IMR-90 (cell line): ENCODE data around the gene MPV17. TPM values are rescaled to one million over a fixed set of nuclear protein-coding genes. Genes with fewer than 3 reads are reported as not detected.

ENCODE experiments used
- ATAC-seq: fragments of 200-7000 bp; cut with Tn5 transposase; 2 replicates; pipeline ENCODE4 v1.9.1; 2020; ENCODE audit warnings: low read depth, mild to moderate bottlenecking, moderate library complexity
- BruUV-seq: library from RNA; stranded (reverse); fragments of 400-500 nt; replicated peaks from 2 replicates; lab custom pipeline; 2021; lab: Mats Ljungman, UMichigan
- CTCF ChIA-PET: fragments of 300-600 bp; formaldehyde crosslinking; extraction: SDS; loops from one replicate; lab custom pipeline; 2021; ENCODE audit warnings: antibody characterized with exemption; lab: Yijun Ruan, JAX
- POLR2A ChIA-PET: fragments of 300-600 bp; sonication (Branson Sonifier 250); formaldehyde crosslinking; loops from one replicate; lab custom pipeline; 2022; ENCODE audit warnings: antibody characterized with exemption; ENCODE audit not compliant: unreplicated experiment; lab: Charles Lee
- DNase-seq: peaks from one replicate; pipeline ENCODE4 v3.0.0; 2013
- H2AFZ ChIP-seq: replicated peaks from 2 replicates; pipeline ENCODE3; 2013; ENCODE audit warnings: low read length, mild to moderate bottlenecking; ENCODE audit not compliant: poor library complexity
- H2AK5ac ChIP-seq: 2 replicates; pipeline ENCODE4 v1.6.1; 2013; ENCODE audit warnings: low read depth, low read length, inconsistent platforms
- H2AK9ac ChIP-seq: replicated peaks from 2 replicates; pipeline ENCODE3; 2013; ENCODE audit warnings: mild to moderate bottlenecking, low read depth, low read length, moderate library complexity; ENCODE audit not compliant: poor library complexity
- H2BK120ac ChIP-seq: 2 replicates; pipeline ENCODE4 v1.6.1; 2013; ENCODE audit warnings: low read depth, low read length, inconsistent platforms
- H2BK15ac ChIP-seq: 3 replicates; pipeline ENCODE4 v1.6.1; 2013; ENCODE audit warnings: low read depth, low read length, inconsistent platforms
- H2BK20ac ChIP-seq: 2 replicates; pipeline ENCODE4 v1.6.1; 2013; ENCODE audit warnings: low read depth, mild to moderate bottlenecking, inconsistent platforms, low read length, moderate library complexity
- H2BK5ac ChIP-seq: 2 replicates; pipeline ENCODE4 v1.6.1; 2013; ENCODE audit warnings: mild to moderate bottlenecking, low read depth, low read length, inconsistent platforms; ENCODE audit not compliant: poor library complexity, severe bottlenecking
- H3K14ac ChIP-seq: replicated peaks from 2 replicates; pipeline ENCODE4 v1.6.1; 2013; ENCODE audit warnings: low read depth, low read length, inconsistent platforms
- H3K18ac ChIP-seq: 2 replicates; pipeline ENCODE4 v1.6.1; 2013; ENCODE audit warnings: low read depth, low read length, control low read depth
- H3K23ac ChIP-seq: 2 replicates; pipeline ENCODE4 v1.6.1; 2013; ENCODE audit warnings: low read depth, low read length, inconsistent platforms
- H3K27ac ChIP-seq: 2 replicates; pipeline ENCODE4 v1.5.1; 2013; ENCODE audit warnings: mild to moderate bottlenecking, control low read depth, low read length; ENCODE audit not compliant: insufficient read depth
- H3K27me3 ChIP-seq: 2 replicates; pipeline ENCODE4 v1.6.1; 2013; ENCODE audit warnings: low read length; ENCODE audit not compliant: control insufficient read depth, insufficient read depth
- H3K36me3 ChIP-seq: 2 replicates; pipeline ENCODE4 v1.6.1; 2013; ENCODE audit warnings: low read length, mixed read lengths; ENCODE audit not compliant: control insufficient read depth, insufficient read depth
- H3K4ac ChIP-seq: 2 replicates; pipeline ENCODE4 v1.6.1; 2013; ENCODE audit warnings: low read depth, low read length, inconsistent platforms
- H3K4me1 ChIP-seq: 2 replicates; pipeline ENCODE4 v1.6.1; 2013; ENCODE audit warnings: low read length, mixed read lengths; ENCODE audit not compliant: control insufficient read depth, insufficient read depth
- H3K4me2 ChIP-seq: 2 replicates; pipeline ENCODE4 v1.6.1; 2013; ENCODE audit warnings: low read depth, mild to moderate bottlenecking, control low read depth, low read length, moderate library complexity
- H3K4me3 ChIP-seq: 2 replicates; pipeline ENCODE4 v1.5.1; 2013; ENCODE audit warnings: low read depth, mild to moderate bottlenecking, control low read depth, low read length, moderate library complexity; ENCODE audit not compliant: insufficient read depth
- H3K56ac ChIP-seq: 2 replicates; pipeline ENCODE4 v1.6.1; 2013; ENCODE audit warnings: low read length, inconsistent platforms; ENCODE audit not compliant: insufficient read depth; ENCODE audit errors: extremely low read depth
- H3K79me1 ChIP-seq, 2 experiments: 2 replicates each; pipeline ENCODE4 v1.6.1; 2013; ENCODE audit warnings: low read length in 2 of 2, inconsistent platforms in 1 of 2, low read depth in 1 of 2
- H3K9ac ChIP-seq: 2 replicates; pipeline ENCODE4 v1.6.1; 2013; ENCODE audit warnings: low read depth, low read length, control low read depth
- H3K9me1 ChIP-seq: 2 replicates; pipeline ENCODE4 v1.6.1; 2013; ENCODE audit warnings: low read length, inconsistent platforms; ENCODE audit not compliant: insufficient read depth
- H3K9me3 ChIP-seq: 2 replicates; pipeline ENCODE4 v1.6.1; 2013; ENCODE audit warnings: low read length; ENCODE audit not compliant: control insufficient read depth, insufficient read depth
- H4K20me1 ChIP-seq: 2 replicates; pipeline ENCODE4 v1.6.1; 2013; ENCODE audit warnings: low read length, inconsistent platforms; ENCODE audit not compliant: insufficient read depth
- H4K5ac ChIP-seq: 2 replicates; pipeline ENCODE4 v1.6.1; 2013; ENCODE audit warnings: mild to moderate bottlenecking, low read depth, low read length, control low read depth
- H4K8ac ChIP-seq, 2 experiments: 2 replicates each; pipeline ENCODE4 v1.6.1; 2013; ENCODE audit warnings: low read depth in 2 of 2, low read length in 2 of 2, control low read depth in 1 of 2, inconsistent platforms in 1 of 2
- H4K91ac ChIP-seq: 2 replicates; pipeline ENCODE4 v1.6.1; 2013; ENCODE audit warnings: low read depth, low read length, inconsistent platforms; ENCODE audit not compliant: insufficient read depth
- BHLHE40 ChIP-seq: fragments of 150-350 bp; IDR thresholded peaks from 2 replicates; pipeline ENCODE4 v1.6.1; 2016; ENCODE audit warnings: mild to moderate bottlenecking, low read depth, low read length
- CEBPB ChIP-seq: IDR thresholded peaks from 2 replicates; pipeline ENCODE4 v1.6.1; 2012; ENCODE audit warnings: low read depth, low read length, improper control_type of control experiment
- FOS ChIP-seq: fragments of 150-350 bp; IDR thresholded peaks from 2 replicates; pipeline ENCODE4 v1.6.1; 2016; ENCODE audit warnings: low read depth, low read length
- MAFK ChIP-seq: IDR thresholded peaks from 2 replicates; pipeline ENCODE4 v1.6.1; 2012; ENCODE audit warnings: low read depth, low read length, improper control_type of control experiment
- MAZ ChIP-seq: IDR thresholded peaks from 2 replicates; pipeline ENCODE4 v1.6.1; 2012; ENCODE audit warnings: low read depth, mild to moderate bottlenecking, low read length, improper control_type of control experiment, moderate library complexity, borderline replicate concordance
- MXI1 ChIP-seq: IDR thresholded peaks from 2 replicates; pipeline ENCODE4 v1.6.1; 2012; ENCODE audit warnings: low read depth, mild to moderate bottlenecking, low read length, moderate library complexity, borderline replicate concordance
- NFE2L2 ChIP-seq: fragments of 150-350 bp; IDR thresholded peaks from 2 replicates; pipeline ENCODE4 v1.6.1; 2016; ENCODE audit warnings: low read depth, mild to moderate bottlenecking, low read length
- POLR2A ChIP-seq: IDR thresholded peaks from 2 replicates; pipeline ENCODE4 v1.6.1; 2012; ENCODE audit warnings: mild to moderate bottlenecking, low read depth, low read length
- RAD21 ChIP-seq: IDR thresholded peaks from 2 replicates; pipeline ENCODE4 v1.6.1; 2012; ENCODE audit warnings: low read length, improper control_type of control experiment
- RCOR1 ChIP-seq: IDR thresholded peaks from 2 replicates; pipeline ENCODE4 v1.6.1; 2012; ENCODE audit warnings: mild to moderate bottlenecking, low read length, improper control_type of control experiment; ENCODE audit not compliant: insufficient replicate concordance
- RFX5 ChIP-seq: IDR thresholded peaks from 2 replicates; pipeline ENCODE4 v1.8.0; 2012; ENCODE audit warnings: low read depth, mild to moderate bottlenecking, low read length, moderate library complexity
- SMC3 ChIP-seq: fragments of 150-350 bp; IDR thresholded peaks from 2 replicates; pipeline ENCODE4 v1.6.1; 2016; ENCODE audit warnings: low read depth, mild to moderate bottlenecking, antibody characterized with exemption, low read length, moderate library complexity
- WGBS, 2 experiments: methylation state at CpG; one replicate each; pipeline versions ENCODE4 v1.1.5 to v1.1.7; 2013; ENCODE audit warnings: missing lambda C conversion rate in 2 of 2; ENCODE audit not compliant: insufficient read length in 1 of 2; ENCODE audit errors: extremely low coverage in 2 of 2; 5-methylcytosine and 5-hydroxymethylcytosine counted together
- dilution Hi-C: fragments of 300-500 bp; cut with HindIII; formaldehyde crosslinking; loops from one replicate; pipeline ENCODE4 v1.14.3; 2018; ENCODE audit warnings: low sequenced_read_pairs; ENCODE audit not compliant: unreplicated experiment
- in situ Hi-C: fragments of 300-500 bp; cut with MboI; formaldehyde crosslinking; loops from 3 replicates; pipeline ENCODE4 v1.14.3; 2019; ENCODE audit warnings: low sequenced_read_pairs, inconsistent platforms, mixed read lengths
- intact Hi-C: fragments of 100-400 bp; cut with micrococcal nuclease; formaldehyde crosslinking; loops from 2 replicates; pipeline ENCODE4 v1.10.0; 2022
- polyA plus RNA-seq, 3 experiments: library from polyadenylated mRNA; depleted of rRNA; stranded (reverse); fragments of >200 nt; gene quantifications; 2 replicates each; pipeline ENCODE4 v1.2.3, GENCODE V29; 2012; ENCODE audit warnings: low replicate concordance in 1 of 3
- total RNA-seq: library from RNA; depleted of rRNA; stranded (reverse); fragments of >200 nt; gene quantifications from 2 replicates; pipeline ENCODE4 v1.2.3, GENCODE V29; 2012
- TF ChIP-seq, protein P1 (sequence below): conservative IDR thresholded peaks from 2 replicates; pipeline ENCODE4 v1.5.1; 2012; ENCODE audit warnings: mild to moderate bottlenecking, low read depth, low read length, improper control_type of control experiment
- TF ChIP-seq, protein P2 (sequence below): fragments of 150-350 bp; IDR thresholded peaks from 2 replicates; pipeline ENCODE4 v1.6.1; 2017; ENCODE audit warnings: mild to moderate bottlenecking, antibody characterized with exemption, low read length, low read depth

The MPV17 gene
- total and polyA plus RNA-seq, 2 of the 4 experiments (the other 2 are of a cell fraction): 70.4 to 160 TPM

DNA sequence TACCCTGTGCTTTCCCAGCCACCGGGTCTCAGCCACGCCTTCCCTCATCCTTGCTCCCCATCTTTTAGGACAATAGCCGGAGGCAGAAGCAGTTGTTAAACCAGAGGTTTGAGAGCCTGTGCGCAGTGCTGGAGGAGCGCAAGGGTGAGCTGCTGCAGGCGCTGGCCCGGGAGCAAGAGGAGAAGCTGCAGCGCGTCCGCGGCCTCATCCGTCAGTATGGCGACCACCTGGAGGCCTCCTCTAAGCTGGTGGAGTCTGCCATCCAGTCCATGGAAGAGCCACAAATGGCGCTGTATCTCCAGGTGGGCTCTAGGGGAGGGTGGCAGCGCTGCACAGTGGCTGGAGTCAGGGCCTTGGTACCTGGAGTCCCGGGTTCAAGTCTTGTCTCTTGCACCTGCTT, 17.4 kb downstream of the MPV17 start:
- Histone ChIP-seq H3K36me3 (peaks cover 8% of the 10 kb centered on the region), H3K4me2 (no peak overlapping the region), H4K91ac (no peak overlapping the region), H3K9me1 (no peaks in the 10 kb centered on the region; the same call in 1 of the 2 replicates), H3K27me3 (peaks cover 41% of the 10 kb centered on the region), H2AK9ac (no peak overlapping the region), H2BK15ac (no peak overlapping the region), H3K27ac (no peak overlapping the region), H3K14ac (no peak overlapping the region), H2BK120ac (no peak overlapping the region), H4K20me1 (peaks cover 10% of the 10 kb centered on the region), H3K9ac (no peak overlapping the region), H3K18ac (no peak overlapping the region), H4K8ac (no peak overlapping the region), H2BK5ac (no peak overlapping the region), H3K56ac (no peak overlapping the region), H3K23ac (no peak overlapping the region), H3K9me3 (no peaks in the 10 kb centered on the region; the same call in 1 of the 2 replicates), H4K5ac (no peak overlapping the region), H3K4me3 (no peak overlapping the region), H2AK5ac (no peak overlapping the region), H3K4ac (no peak overlapping the region), H3K4me1 (no peaks in the 10 kb centered on the region; the same call in 1 of the 2 replicates), H2AFZ (no peak overlapping the region), H3K79me1 (no peaks in the 10 kb centered on the region), H2BK20ac (no peak overlapping the region)
- no TSS peak for BruUV-seq
- CTCF ChIA-PET: interaction anchor here (0.5 kb wide), 1 partner anchor 135 kb away, joined by 3 read pairs; no protein-coding TSS in a partner anchor
- ATAC-seq: no peak
- DNase-seq: no peak
- POLR2A ChIA-PET: no interaction called here
- in situ Hi-C loops: no loop called here
- no peak for TF ChIP-seq SMC3
- TF ChIP-seq RAD21: no peak
- no peak for TF ChIP-seq BHLHE40
- TF ChIP-seq, protein P1, sequence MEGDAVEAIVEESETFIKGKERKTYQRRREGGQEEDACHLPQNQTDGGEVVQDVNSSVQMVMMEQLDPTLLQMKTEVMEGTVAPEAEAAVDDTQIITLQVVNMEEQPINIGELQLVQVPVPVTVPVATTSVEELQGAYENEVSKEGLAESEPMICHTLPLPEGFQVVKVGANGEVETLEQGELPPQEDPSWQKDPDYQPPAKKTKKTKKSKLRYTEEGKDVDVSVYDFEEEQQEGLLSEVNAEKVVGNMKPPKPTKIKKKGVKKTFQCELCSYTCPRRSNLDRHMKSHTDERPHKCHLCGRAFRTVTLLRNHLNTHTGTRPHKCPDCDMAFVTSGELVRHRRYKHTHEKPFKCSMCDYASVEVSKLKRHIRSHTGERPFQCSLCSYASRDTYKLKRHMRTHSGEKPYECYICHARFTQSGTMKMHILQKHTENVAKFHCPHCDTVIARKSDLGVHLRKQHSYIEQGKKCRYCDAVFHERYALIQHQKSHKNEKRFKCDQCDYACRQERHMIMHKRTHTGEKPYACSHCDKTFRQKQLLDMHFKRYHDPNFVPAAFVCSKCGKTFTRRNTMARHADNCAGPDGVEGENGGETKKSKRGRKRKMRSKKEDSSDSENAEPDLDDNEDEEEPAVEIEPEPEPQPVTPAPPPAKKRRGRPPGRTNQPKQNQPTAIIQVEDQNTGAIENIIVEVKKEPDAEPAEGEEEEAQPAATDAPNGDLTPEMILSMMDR: no peak
- no peak for TF ChIP-seq MAFK
- no peak for TF ChIP-seq NFE2L2
- TF ChIP-seq CEBPB: no peak
- no peak for TF ChIP-seq POLR2A
- no peak for TF ChIP-seq FOS
- TF ChIP-seq RCOR1: no peak
- TF ChIP-seq MAZ: no peak
- no peak for TF ChIP-seq RFX5
- TF ChIP-seq MXI1: no peak
- TF ChIP-seq, protein P2, sequence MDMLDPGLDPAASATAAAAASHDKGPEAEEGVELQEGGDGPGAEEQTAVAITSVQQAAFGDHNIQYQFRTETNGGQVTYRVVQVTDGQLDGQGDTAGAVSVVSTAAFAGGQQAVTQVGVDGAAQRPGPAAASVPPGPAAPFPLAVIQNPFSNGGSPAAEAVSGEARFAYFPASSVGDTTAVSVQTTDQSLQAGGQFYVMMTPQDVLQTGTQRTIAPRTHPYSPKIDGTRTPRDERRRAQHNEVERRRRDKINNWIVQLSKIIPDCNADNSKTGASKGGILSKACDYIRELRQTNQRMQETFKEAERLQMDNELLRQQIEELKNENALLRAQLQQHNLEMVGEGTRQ: no peak
- intact Hi-C loops: no loop called here
- WGBS, 2 experiments: 95% methylated on average over 9 of the region's 16 CpGs; no CpG with 5 or more reads in 1 of the 2 experiments
- dilution Hi-C loops: no loop called here
